Measurements from ENCODE around the gene PFN3.

PFN3 gene

GRCh38 chr5:177437623-177438022 is 37.2 kb upstream of the PFN3 start:
- DNase-seq, result no peak

DNA sequence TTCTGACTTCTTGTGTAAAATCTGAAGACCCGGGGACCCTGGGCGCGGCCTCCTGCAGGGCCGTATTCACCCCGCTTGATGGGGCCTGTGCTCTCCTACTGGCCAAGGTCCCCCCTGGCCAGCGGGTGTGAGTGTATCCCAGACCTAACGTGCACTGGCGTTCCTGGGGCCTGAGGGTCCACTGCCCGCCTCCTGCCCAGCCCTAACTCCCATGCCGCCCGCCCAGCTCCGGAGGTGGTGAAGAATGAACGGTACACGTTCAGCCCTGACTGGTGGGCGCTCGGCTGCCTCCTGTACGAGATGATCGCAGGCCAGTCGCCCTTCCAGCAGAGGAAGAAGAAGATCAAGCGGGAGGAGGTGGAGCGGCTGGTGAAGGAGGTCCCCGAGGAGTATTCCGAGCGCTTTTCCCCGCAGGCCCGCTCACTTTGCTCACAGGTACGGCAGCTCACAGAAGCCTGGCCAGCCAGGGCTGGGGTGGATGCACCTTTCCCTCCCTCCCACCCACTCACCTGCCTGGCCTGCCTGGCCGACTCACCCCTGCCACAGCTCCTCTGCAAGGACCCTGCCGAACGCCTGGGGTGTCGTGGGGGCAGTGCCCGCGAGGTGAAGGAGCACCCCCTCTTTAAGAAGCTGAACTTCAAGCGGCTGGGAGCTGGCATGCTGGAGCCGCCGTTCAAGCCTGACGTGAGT is 35.5 kb upstream of the PFN3 start:
- DNase-seq, result no peak

- no peak for DNase-seq
Observed at GRCh38 chr5:177434942-177435738, 34.7 kb upstream of the PFN3 start.

GRCh38 chr5:177434437-177434836 is 34.0 kb upstream of the PFN3 start:
- DNase-seq, result no peak

DNA sequence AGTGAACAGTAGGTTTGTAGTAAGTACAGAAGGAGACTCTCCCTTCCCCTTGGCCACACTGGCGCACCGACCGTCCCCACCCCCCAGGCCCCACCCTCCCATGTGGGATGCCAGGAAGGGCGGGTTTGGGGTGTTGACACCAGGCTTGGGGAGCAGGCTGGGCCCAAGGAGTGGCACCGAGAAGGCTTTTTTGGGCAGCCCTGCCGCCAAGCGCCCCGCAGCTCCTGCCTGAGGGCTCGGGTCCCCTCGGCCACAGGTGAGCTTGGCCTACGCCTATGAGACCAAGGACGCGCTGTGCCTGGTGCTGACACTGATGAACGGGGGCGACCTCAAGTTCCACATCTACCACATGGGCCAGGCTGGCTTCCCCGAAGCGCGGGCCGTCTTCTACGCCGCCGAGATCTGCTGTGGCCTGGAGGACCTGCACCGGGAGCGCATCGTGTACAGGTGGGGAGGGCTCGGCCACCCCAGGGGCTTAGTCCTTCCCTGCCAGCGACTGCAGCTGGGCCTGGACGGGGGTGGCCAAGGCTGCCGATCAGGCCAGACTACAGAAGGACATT is 33.3 kb upstream of the PFN3 start:
- no peak for DNase-seq

GRCh38 chr5:177432839-177433657 is 32.6 kb upstream of the PFN3 start:
- DNase-seq, result no peak

DNA sequence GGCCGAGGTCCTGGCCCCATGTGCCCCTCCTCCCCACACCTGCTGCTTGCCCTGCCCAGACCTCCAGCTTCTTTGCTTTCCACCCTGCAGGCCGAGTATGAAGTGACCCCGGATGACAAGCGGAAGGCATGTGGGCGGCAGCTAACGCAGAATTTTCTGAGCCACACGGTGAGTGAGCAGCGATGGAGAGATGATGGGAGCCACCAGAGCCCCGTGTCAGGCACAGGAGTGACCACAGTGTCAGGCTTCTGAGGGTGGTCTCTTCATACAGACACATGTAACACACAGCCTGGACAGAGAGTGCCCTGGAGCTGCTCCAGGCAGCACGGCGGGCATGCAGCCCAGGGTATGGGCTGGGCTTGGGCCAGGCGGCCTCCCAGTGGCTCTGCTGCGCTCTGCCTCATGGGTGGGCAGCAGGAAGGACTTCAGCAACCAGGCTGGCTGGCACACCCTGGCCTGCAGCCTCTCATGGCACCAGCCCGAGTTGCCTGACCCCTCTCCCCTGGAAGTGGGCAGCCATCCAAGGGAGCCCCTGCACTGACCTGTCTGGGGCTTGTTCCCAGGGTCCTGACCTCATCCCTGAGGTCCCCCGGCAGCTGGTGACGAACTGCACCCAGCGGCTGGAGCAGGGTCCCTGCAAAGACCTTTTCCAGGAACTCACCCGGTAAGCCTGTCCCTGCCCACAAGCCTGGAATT is 31.8 kb upstream of the PFN3 start:
- DNase-seq, result no peak

GRCh38 chr5:177431317-177432142 is 31.1 kb upstream of the PFN3 start:
- peak; percentile 73 for DNase-seq

DNA sequence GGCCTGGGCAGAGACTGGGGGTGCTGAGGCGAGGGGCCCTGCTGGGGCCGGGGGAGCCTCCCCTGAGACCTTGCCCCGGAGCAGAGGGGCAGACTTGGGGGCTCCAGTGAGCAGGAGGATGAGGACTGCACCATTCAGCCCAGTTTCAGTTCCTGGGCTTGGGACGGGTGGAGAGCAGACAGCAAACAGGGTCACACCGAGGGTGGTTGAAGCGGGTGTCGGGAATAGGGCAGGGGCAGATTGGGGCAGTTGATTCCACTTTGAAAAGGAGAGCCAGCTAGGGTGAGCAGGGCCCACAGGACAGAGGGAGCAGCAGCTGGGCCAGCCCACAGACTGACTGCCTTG is 30.5 kb upstream of the PFN3 start:
- no peak for DNase-seq

DNA sequence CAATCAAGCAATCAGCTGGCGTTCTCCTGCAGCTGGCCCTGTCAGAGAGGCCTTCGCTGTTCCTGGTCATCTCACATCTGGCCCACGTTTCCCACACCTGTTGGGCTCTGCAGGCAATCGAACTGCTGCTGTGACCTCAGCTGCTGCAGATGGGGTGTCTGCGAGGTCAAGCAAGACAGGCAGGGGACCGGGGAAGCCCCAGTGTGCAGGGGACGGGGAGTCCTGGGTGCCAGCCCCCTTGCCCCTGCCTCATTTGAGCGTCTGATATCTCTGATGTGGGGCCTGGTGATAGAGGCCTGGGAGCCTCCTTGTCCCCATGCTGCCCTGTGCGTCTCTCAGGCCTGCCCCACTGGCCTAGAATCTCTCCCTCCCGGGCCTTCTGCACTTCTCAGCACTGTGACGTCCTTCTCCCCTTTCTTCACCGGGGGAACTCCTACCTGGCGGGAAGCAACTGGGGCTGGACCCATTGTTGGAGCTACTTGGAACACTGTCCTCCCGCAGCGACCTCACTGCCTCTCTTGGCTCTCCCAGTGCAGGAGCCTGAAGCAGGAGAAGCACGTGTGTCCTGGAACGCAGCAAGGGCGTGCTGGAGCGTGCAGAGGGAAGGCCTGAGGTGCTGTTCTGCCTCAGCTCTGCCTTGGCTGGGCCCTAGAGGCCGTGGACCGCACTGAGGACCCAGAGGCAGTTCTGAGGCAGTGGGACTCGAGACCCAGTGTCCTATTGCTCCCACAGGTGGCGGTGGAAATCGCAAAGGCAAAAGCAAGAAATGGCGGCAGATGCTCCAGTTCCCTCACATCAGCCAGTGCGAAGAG is 29.9 kb upstream of the PFN3 start:
- DNase-seq, result no peak

GRCh38 chr5:177429248-177430040 is 29.0 kb upstream of the PFN3 start:
- DNase-seq, result no peak

DNA sequence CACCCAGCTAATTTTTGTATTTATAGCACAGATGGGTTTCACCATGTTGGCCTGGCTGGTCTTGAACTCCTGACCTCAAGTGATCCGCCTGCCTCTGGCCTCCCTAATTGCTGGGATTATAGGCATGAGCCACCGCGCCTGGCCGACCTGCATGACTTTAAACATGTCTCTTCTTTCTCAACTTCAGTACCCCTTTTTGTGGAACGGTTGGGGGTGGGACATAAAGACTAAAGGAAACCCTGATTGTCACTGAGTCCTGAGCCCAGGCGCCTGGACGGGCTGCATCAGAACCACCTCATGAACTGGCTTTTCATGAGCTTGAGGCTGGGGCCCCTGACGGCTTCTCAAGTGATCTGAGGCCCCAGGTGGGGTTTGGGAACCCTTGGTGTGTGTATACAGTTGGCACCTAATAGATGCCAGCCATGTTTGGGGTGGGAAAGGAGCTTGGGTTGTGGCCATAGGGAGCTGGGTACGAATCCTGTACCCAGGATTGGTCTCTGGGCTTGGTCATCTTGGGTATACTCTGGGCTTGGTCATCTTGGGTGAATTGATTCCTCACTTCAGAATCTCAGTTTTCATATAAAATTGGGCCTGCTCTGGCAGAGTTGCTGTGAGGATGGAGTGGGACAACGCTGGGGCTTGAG is 28.2 kb upstream of the PFN3 start:
- DNase-seq, result no peak

DNA sequence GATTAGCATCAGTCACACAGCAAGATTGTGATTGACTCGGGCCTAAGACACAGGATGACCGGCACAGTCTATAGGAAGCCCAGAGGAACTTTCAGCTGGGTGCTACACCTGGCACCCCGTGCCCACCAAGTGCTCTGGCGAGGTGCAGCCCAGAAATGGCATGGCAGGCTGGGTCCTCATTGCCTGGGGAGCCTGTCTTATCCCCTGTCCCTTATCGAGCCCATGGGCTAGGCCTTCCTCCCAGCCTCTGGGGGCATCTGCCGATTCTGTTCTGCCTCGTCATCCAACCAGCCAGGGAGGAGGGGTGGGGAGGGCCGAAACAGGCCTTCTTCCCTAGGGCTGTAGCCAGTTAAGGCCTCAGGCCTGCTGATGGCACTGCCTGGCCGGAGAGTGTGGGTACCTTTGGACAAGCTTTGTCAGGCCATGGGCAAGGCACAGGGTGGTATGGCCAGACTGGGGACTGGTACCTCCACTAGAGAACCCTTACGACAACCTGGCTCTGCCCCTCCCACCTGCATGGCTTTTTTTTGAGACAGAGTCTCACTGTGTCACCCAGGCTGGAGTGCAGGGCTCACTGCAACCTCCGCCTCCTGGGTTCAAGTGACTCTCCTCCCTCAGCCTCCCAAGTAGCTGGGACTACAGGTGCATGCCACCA is 27.6 kb upstream of the PFN3 start:
- DNase-seq, result no peak

- DNase-seq, result no peak
Observed at GRCh38 chr5:177427211-177427822, 26.9 kb upstream of the PFN3 start.

GRCh38 chr5:177426566-177427210 is 26.2 kb upstream of the PFN3 start, which contains the start of gene GRK6:
Gene GRK6, plus strand, starts transcription at chr5:177426676. Its CDS starts 170 bp downstream, at chr5:177426846.
- peak; percentile 79 for DNase-seq

DNA sequence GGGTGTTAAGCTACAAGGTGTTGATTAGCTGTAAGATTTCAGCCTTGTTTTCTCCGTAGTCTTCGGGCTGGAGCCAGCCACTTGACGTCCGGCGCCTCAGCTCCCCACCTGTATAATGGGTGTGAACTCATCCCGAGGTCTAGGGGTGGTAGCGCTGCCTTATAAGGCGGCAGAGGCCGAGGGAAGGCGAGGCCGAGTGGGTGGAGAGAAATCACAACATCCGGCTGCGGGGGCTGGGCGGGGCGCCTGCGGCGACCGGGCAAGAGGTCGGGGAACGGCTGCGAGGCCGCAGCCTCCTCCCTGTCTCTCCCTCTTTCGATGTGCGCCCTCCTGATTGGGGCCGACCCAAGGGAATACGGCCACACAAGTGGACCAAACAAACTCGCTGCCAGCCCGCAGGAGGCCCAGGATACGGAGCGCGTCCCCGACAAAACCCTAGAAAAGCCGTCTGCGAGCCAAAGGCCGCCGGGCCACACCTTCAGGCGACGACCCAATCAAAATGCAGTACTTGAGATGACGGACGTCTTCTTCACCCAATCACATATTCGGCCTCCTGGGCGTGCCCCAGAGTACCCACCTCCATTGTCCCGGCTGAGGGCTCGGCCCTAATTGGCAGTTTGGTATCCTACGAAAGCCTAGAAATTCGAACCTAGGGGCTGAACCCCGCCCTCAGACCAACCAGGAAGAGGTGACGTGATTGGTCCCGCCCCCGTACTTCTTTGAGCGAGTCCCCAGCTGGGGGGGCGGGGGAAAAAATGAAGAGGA is 25.5 kb upstream of the PFN3 start:
- DNase-seq, result peak; percentile 77

- DNase-seq, result no peak
Observed at GRCh38 chr5:177425196-177425800, 24.8 kb upstream of the PFN3 start.
